ENCODE data around the gene ATP6V1F. TPM values are rescaled to one million over a fixed set of nuclear protein-coding genes. Genes with fewer than 3 reads are reported as not detected.

Gene ATP6V1F
- polyA plus RNA-seq, 4 donors = 145 to 239 (median 191) TPM

DNA sequence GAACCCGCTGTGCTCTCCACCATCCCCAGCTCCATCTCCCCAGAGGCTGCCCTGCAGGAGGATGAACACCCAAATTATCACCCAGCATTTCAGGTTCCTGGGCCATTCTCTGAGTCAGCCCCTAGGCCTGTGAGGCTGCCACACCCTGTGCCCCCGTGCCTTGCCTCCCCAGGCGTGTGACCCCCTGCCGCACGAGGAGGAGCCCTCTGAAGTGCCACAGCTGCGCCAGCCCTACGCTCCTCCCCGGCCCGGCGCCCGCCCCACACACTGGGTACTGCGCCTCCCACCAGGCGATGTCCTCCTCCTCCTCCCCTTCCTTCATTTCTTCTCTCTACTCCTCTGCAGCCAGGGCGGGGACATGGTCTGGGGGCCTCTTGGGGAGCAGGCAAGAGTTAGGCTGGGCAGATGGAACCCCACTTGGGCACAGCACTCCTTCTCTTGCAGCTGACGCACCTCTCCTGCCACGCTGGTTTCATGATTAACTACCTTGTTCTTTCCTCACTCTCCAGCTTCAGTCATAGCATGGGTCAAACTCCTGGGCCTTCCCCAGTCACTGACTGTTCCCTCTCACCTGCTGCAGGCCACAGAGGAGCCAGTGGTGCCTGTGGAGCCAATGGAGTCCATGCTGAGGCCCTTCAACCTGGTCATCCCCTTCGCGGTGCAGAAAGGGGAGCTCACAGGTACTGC is 12.7 kb upstream of the ATP6V1F start:
- peaks cover 0 to 10% (median 0%) of the 10 kb centered on the region in 3 donors for H3K4me1 ChIP-seq (ENCODE audit: control insufficient read depth in 3 of 3, insufficient read depth in 2 of 3, low read depth in 1 of 3, low read length in 2 of 3)
- DNase-seq (peak; percentile 40 to 53), FAIRE-seq (no peak)
- WGBS, 3 donors = 49 to 81% (median 74%) methylated on average over 13 to 18 of the region's 18 CpGs
- H3K36me3 ChIP-seq (ENCODE audit: control insufficient read depth in 3 of 3, insufficient read depth in 2 of 3, low read depth in 1 of 3, low read length in 3 of 3) = peaks cover 0 to 95% (median 2%) of the 10 kb centered on the region in 3 donors
- H3K9me3 ChIP-seq (ENCODE audit: control insufficient read depth in 2 of 2, insufficient read depth in 1 of 2, low read depth in 1 of 2, low read length in 1 of 2) = no peaks in the 10 kb centered on the region
- no peaks in the 10 kb centered on the region for H3K27me3 ChIP-seq (ENCODE audit: control insufficient read depth in 3 of 3, insufficient read depth in 3 of 3, low read length in 3 of 3)
- H3K4me3 ChIP-seq (ENCODE audit: low read depth in 1 of 3, low read length in 3 of 3) = no peak overlapping the region
- H3K27ac ChIP-seq (ENCODE audit: low read depth in 1 of 3, low read length in 2 of 3) = no peak overlapping the region

DNA sequence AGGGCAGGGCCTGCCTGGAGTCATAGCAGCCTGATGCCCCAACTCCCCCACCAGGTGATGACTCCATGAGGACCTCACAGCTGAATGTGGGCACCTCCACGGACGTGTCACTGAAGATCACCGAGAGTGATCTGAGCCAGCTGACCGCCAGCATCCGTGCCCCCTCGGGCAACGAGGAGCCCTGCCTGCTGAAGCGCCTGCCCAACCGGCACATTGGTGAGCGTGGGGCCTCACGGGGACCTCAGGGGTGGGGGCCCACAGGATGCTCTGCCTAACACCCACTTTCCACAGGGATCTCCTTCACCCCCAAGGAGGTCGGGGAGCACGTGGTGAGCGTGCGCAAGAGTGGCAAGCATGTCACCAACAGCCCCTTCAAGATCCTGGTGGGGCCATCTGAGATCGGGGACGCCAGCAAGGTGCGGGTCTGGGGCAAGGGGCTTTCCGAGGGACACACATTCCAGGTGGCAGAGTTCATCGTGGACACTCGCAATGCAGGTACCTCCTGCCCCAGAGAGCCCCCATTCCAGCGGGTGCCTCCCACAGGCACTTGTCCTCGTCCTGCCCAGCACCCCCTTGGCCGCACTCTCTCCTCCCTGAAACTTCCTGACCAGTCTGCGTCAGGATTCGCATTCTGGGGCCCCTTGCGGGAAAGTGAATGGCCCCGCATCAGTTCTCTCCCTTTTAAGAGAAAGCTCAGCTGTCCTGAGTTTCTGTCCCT is 10.0 kb upstream of the ATP6V1F start:
- peaks cover 0 to 90% (median 2%) of the 10 kb centered on the region in 3 donors for H3K36me3 ChIP-seq (ENCODE audit: control insufficient read depth in 3 of 3, insufficient read depth in 2 of 3, low read depth in 1 of 3, low read length in 3 of 3)
- FAIRE-seq (no peak), DNase-seq (no peak)
- H3K4me1 ChIP-seq (ENCODE audit: control insufficient read depth in 3 of 3, insufficient read depth in 2 of 3, low read depth in 1 of 3, low read length in 2 of 3) = peaks cover 0 to 10% (median 0%) of the 10 kb centered on the region in 3 donors
- WGBS, 3 donors = 85 to 90% (median 90%) methylated on average over 26 to 28 of the region's 28 CpGs
- no peak overlapping the region for H3K27ac ChIP-seq (ENCODE audit: low read depth in 1 of 3, low read length in 2 of 3)
- H3K9me3 ChIP-seq (ENCODE audit: control insufficient read depth in 2 of 2, insufficient read depth in 1 of 2, low read depth in 1 of 2, low read length in 1 of 2) = no peaks in the 10 kb centered on the region
- no peak overlapping the region for H3K4me3 ChIP-seq (ENCODE audit: low read depth in 1 of 3, low read length in 3 of 3)
- H3K27me3 ChIP-seq (ENCODE audit: control insufficient read depth in 3 of 3, insufficient read depth in 3 of 3, low read length in 3 of 3) = no peaks in the 10 kb centered on the region

DNA sequence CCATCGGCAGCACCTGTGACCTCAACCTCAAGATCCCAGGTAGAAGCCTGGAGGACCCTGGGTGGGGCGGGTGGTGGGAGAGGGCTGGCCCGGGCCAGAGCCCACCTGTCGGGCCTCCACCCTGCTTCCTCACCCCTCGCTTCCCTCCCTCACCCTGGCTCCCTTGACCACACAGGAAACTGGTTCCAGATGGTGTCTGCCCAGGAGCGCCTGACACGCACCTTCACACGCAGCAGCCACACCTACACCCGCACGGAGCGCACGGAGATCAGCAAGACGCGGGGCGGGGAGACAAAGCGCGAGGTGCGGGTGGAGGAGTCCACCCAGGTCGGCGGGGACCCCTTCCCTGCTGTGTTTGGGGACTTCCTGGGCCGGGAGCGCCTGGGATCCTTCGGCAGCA is 8.9 kb upstream of the ATP6V1F start:
- Histone ChIP-seq H3K9me3 (ENCODE audit: control insufficient read depth in 2 of 2, insufficient read depth in 1 of 2, low read depth in 1 of 2, low read length in 1 of 2) (no peaks in the 10 kb centered on the region), H3K4me3 (ENCODE audit: low read depth in 1 of 3, low read length in 3 of 3) (no peak overlapping the region), H3K27me3 (ENCODE audit: control insufficient read depth in 3 of 3, insufficient read depth in 3 of 3, low read length in 3 of 3) (no peaks in the 10 kb centered on the region), H3K27ac (ENCODE audit: low read depth in 1 of 3, low read length in 2 of 3) (no peak overlapping the region), H3K36me3 (ENCODE audit: control insufficient read depth in 3 of 3, insufficient read depth in 2 of 3, low read depth in 1 of 3, low read length in 3 of 3) (peaks cover 0 to 84% (median 2%) of the 10 kb centered on the region in 3 donors), H3K4me1 (ENCODE audit: control insufficient read depth in 3 of 3, insufficient read depth in 2 of 3, low read depth in 1 of 3, low read length in 2 of 3) (peaks cover 0 to 10% (median 0%) of the 10 kb centered on the region in 3 donors)
- WGBS, 3 donors = 53 to 78% (median 59%) methylated on average over 20 to 23 of the region's 23 CpGs
- DNase-seq (no peak), FAIRE-seq (no peak)

DNA sequence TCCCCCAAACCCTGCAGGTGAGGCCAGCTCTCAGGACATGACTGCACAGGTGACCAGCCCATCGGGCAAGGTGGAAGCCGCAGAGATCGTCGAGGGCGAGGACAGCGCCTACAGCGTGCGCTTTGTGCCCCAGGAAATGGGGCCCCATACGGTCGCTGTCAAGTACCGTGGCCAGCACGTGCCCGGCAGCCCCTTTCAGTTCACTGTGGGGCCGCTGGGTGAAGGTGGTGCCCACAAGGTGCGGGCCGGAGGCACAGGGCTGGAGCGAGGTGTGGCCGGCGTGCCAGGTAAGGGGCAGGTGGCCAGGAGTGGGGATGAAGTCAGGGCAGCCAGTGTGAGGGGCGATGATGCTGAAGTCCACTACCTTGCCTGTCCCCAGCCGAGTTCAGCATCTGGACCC is 8.3 kb upstream of the ATP6V1F start:
- 76 to 90% (median 82%) methylated on average over 20 to 21 of the region's 21 CpGs for WGBS, 3 donors
- Histone ChIP-seq H3K4me3 (ENCODE audit: low read depth in 1 of 3, low read length in 3 of 3) (no peak overlapping the region), H3K4me1 (ENCODE audit: control insufficient read depth in 3 of 3, insufficient read depth in 2 of 3, low read depth in 1 of 3, low read length in 2 of 3) (peaks cover 0 to 10% (median 0%) of the 10 kb centered on the region in 3 donors), H3K27ac (ENCODE audit: low read depth in 1 of 3, low read length in 2 of 3) (no peak overlapping the region), H3K27me3 (ENCODE audit: control insufficient read depth in 3 of 3, insufficient read depth in 3 of 3, low read length in 3 of 3) (no peaks in the 10 kb centered on the region), H3K36me3 (ENCODE audit: control insufficient read depth in 3 of 3, insufficient read depth in 2 of 3, low read depth in 1 of 3, low read length in 3 of 3) (peaks cover 0 to 84% (median 2%) of the 10 kb centered on the region in 3 donors), H3K9me3 (ENCODE audit: control insufficient read depth in 2 of 2, insufficient read depth in 1 of 2, low read depth in 1 of 2, low read length in 1 of 2) (no peaks in the 10 kb centered on the region)
- DNase-seq = no peak
- no peak for FAIRE-seq

DNA sequence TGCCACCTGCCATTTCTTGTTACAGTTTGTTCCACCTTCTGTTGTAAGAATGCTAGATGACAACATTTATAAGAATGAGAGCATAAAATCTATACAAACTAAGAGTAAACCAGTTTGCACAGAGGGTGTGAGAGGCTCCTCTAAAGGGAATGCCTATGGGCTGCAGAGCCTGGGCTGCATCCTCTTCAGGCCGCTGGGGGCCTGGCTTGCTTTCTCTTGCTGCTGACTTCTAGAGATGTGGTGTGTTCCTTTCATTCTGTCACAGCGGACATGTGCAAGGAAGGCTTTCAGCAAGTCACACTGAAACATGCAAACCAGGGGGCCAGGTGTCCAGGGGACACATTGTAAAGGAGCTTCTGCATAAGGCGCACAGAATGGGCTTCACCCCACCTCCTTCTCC is 7.1 kb upstream of the ATP6V1F start:
- Histone ChIP-seq H3K9me3 (ENCODE audit: control insufficient read depth in 2 of 2, insufficient read depth in 1 of 2, low read depth in 1 of 2, low read length in 1 of 2) (no peaks in the 10 kb centered on the region), H3K27me3 (ENCODE audit: control insufficient read depth in 3 of 3, insufficient read depth in 3 of 3, low read length in 3 of 3) (no peaks in the 10 kb centered on the region), H3K27ac (ENCODE audit: low read depth in 1 of 3, low read length in 2 of 3) (no peak overlapping the region), H3K36me3 (ENCODE audit: control insufficient read depth in 3 of 3, insufficient read depth in 2 of 3, low read depth in 1 of 3, low read length in 3 of 3) (peaks cover 0 to 73% (median 2%) of the 10 kb centered on the region in 3 donors), H3K4me3 (ENCODE audit: low read depth in 1 of 3, low read length in 3 of 3) (no peak overlapping the region), H3K4me1 (ENCODE audit: control insufficient read depth in 3 of 3, insufficient read depth in 2 of 3, low read depth in 1 of 3, low read length in 2 of 3) (no peaks in the 10 kb centered on the region)
- WGBS, 3 donors = 75 to 82% (median 76%) methylated on average over 3 of the region's 3 CpGs
- FAIRE-seq (no peak), DNase-seq (no peak)

DNA sequence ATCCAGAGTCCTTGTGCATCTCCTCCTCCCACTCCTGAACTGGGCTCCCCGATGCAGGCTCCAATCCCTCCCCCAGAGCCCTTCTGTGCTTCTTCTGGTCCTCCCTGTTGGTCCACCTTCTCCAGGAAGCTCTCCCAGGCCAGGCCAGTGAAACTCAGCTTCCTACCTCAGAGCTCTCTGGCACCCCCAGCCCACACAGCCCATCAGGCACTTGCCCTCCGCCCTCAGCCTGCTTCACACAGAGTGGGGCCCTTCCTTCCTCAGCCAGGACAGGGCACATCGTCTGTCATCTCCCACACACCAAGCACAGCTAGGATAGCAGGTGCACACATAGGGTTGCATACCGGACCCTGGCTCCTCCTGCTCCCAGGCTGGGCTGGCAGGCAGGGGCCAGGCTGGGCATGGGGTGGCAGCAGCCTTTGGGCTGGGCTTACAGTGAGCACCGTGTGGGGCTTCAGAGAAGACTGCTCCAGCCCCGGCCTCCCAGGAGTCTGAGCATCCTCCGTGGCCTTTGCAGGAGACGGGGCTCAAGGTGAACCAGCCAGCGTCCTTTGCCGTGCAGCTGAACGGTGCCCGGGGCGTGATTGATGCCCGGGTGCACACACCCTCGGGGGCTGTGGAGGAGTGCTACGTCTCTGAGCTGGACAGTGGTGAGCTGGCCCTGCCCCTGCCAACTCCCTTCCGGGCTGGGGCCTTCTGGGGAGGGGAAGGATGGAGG is 6.5 kb upstream of the ATP6V1F start:
- H3K27ac ChIP-seq (ENCODE audit: low read depth in 1 of 3, low read length in 2 of 3) = no peak overlapping the region
- H3K36me3 ChIP-seq (ENCODE audit: control insufficient read depth in 3 of 3, insufficient read depth in 2 of 3, low read depth in 1 of 3, low read length in 3 of 3) = peaks cover 0 to 67% (median 2%) of the 10 kb centered on the region in 3 donors
- WGBS, 3 donors = 79 to 85% (median 80%) methylated on average over 17 of the region's 17 CpGs
- H3K4me3 ChIP-seq (ENCODE audit: low read depth in 1 of 3, low read length in 3 of 3) = no peak overlapping the region
- FAIRE-seq (no peak), DNase-seq (no peak)
- H3K9me3 ChIP-seq (ENCODE audit: control insufficient read depth in 2 of 2, insufficient read depth in 1 of 2, low read depth in 1 of 2, low read length in 1 of 2) = no peaks in the 10 kb centered on the region
- H3K27me3 ChIP-seq (ENCODE audit: control insufficient read depth in 3 of 3, insufficient read depth in 3 of 3, low read length in 3 of 3) = no peaks in the 10 kb centered on the region
- no peaks in the 10 kb centered on the region for H3K4me1 ChIP-seq (ENCODE audit: control insufficient read depth in 3 of 3, insufficient read depth in 2 of 3, low read depth in 1 of 3, low read length in 2 of 3)

DNA sequence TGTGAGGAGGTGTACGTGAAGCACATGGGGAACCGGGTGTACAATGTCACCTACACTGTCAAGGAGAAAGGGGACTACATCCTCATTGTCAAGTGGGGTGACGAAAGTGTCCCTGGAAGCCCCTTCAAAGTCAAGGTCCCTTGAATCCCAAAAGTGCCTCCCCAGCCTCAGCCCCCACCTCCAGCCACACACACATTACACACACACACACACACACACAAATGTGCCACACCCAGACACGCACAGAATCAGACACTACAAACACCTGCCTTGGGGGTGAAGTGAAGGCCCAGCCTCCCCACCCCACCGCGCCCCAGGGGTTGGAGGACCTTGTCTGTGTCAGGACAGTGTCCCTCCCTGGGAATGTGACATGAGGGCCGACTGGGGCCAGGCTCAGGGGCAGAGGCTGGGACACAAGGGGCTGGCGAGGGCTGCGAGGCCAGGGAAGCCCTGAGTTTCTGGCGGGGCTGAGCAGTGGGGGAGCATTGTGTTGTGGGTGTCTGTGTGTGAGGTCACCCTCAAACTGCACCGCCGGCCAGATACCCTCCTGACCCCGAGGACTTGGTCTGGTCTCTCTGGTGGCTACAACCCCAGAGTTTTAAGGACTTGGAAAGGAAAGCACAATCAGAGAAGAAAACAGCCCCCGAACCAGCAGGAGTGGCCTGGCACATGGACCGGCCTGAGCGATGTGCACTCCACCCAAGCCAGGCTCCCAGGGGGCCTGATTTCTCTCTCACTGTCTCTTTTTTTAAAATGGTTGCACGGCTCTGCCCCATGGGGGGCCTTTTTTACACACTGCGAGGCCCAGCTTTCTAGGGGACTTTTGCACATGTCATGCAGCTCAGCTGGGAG is 4.0 kb upstream of the ATP6V1F start:
- FAIRE-seq (no peak), DNase-seq (no peak)
- peaks cover 0 to 3% (median 0%) of the 10 kb centered on the region in 3 donors for H3K4me1 ChIP-seq (ENCODE audit: control insufficient read depth in 3 of 3, insufficient read depth in 2 of 3, low read depth in 1 of 3, low read length in 2 of 3)
- H3K27me3 ChIP-seq (ENCODE audit: control insufficient read depth in 3 of 3, insufficient read depth in 3 of 3, low read length in 3 of 3) = no peaks in the 10 kb centered on the region
- peaks cover 0 to 46% (median 0%) of the 10 kb centered on the region in 3 donors for H3K36me3 ChIP-seq (ENCODE audit: control insufficient read depth in 3 of 3, insufficient read depth in 2 of 3, low read depth in 1 of 3, low read length in 3 of 3)
- 68 to 78% (median 71%) methylated on average over 16 to 18 of the region's 18 CpGs for whole genome bisulfite sequencing, 3 donors
- no peaks in the 10 kb centered on the region for H3K9me3 ChIP-seq (ENCODE audit: control insufficient read depth in 2 of 2, insufficient read depth in 1 of 2, low read depth in 1 of 2, low read length in 1 of 2)
- no peak overlapping the region for H3K27ac ChIP-seq (ENCODE audit: low read depth in 1 of 3, low read length in 2 of 3)
- H3K4me3 ChIP-seq (ENCODE audit: low read depth in 1 of 3, low read length in 3 of 3) = no peak overlapping the region

Data from small intestine (tissue), 7 donors.